PC-3 (cell line): ENCODE data around the gene IP6K1.

Source experiments
- CTCF ChIP-seq: fragments of 300-600 bp; sonication (generic); conservative IDR thresholded peaks from 2 replicates; pipeline ENCODE4 v1.5.1; 2017; ENCODE audit warnings: antibody characterized with exemption, low read depth, mild to moderate bottlenecking, low read length
- EZH2 ChIP-seq: fragments of 300-600 bp; sonication (generic); IDR thresholded peaks from one replicate; pipeline ENCODE4 v1.6.1; 2017; ENCODE audit warnings: antibody characterized with exemption, mild to moderate bottlenecking, low read length; ENCODE audit not compliant: unreplicated experiment

DNA sequence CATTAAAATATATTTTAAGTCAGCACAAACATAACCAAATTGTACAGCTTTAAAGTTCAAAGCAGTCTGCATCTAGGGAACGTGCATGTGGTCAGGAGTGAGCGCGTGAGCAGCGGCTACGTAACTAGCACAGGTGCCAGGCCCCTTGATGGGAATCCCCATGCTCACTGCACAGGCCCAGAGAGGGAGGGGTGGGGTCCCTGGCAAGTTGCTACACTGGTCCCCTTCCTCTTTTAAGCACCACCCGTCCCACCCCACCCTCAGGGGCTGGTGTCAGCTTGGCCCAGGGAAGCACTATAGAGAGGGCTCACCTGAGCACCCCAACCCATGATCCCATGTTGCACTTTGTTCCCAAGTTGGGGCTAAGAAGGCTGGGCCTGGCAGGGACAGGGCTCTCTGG lies 61.8 kb downstream of the IP6K1 start:
- TF ChIP-seq EZH2 (no peak), CTCF (no peak)
